Motor neuron (in vitro differentiated cells): ENCODE data around the gene TLR10. TPM values are rescaled to one million over a fixed set of nuclear protein-coding genes. Genes with fewer than 3 reads are reported as not detected.
"Not testable (repeated sequence)": the region's sequence is repeated elsewhere in the genome, so short reads cannot be mapped to it uniquely, and the experiment has no call there.

Experiments
- ATAC-seq, 8 experiments: fragments of 200-7000 bp; cut with Tn5 transposase; replicated peaks in 6 of 8; 2 replicates each; pipeline ENCODE4 v1.8.0; 2021; ENCODE audit warnings: mild to moderate bottlenecking in 8 of 8, moderate library complexity in 8 of 8
- H3K27ac ChIP-seq, 2 donors: fragments of 250-450 bp; sonication (Bioruptor Pico); 2 replicates each; pipeline ENCODE4 v1.9.0; 2021; ENCODE audit warnings: antibody characterized with exemption in 2 of 2, mild to moderate bottlenecking in 2 of 2, moderate library complexity in 1 of 2
- H3K4me1 ChIP-seq, 2 donors: fragments of 250-450 bp; sonication (Bioruptor Pico); replicated peaks in 1 of 2; 2 replicates each; pipeline ENCODE4 v1.6.1; 2021; ENCODE audit warnings: antibody characterized with exemption in 2 of 2, mild to moderate bottlenecking in 2 of 2, moderate library complexity in 1 of 2
- H3K4me3 ChIP-seq, 5 donors: fragments of 250-450 bp; sonication (Bioruptor Pico); 2 replicates each; pipeline ENCODE4 v1.9.0; 2021; ENCODE audit warnings: antibody characterized with exemption in 5 of 5, mild to moderate bottlenecking in 5 of 5, moderate library complexity in 4 of 5
- WGBS, 10 experiments: fragments of 450-650 bp; shearing (Covaris generic); methylation state at CpG; one replicate each; pipeline ENCODE4 v1.0.0; 2022; 5-methylcytosine and 5-hydroxymethylcytosine counted together
- in situ Hi-C, 9 experiments: fragments of 400-800 bp; cut with MboI; loops; one replicate each; pipeline ENCODE4 v1.15.0; 2021; ENCODE audit warnings: low sequenced_read_pairs in 9 of 9, low pct_unique_long_range_greater_than_20kb in 2 of 9; ENCODE audit not compliant: unreplicated experiment in 9 of 9
- total RNA-seq, 8 experiments: library from RNA; unstranded; fragments of 300-600 nt; gene quantifications; 2 replicates each; pipeline versions ENCODE4 v1.2.3 to v1.2.4, GENCODE V29; 2022

Gene TLR10
- total RNA-seq, 8 experiments from 2014 or later: 0.11 to 0.28 (median 0.18) TPM; not detected in 5

GRCh38 chr4:38770281-38770680 lies 12.5 kb downstream of the TLR10 start:
- ATAC-seq: peak in 3 of 8 experiments; percentile 44 to 94 (median 93)
- in situ Hi-C loops: loop anchor here in 1 of 9 experiments (25.0 kb wide), 1 partner anchor 92 kb away; the partner anchor contains the start of genes FAM114A1 and TLR6
- H3K4me1 ChIP-seq: peaks cover 7 to 10% of the 10 kb centered on the region in 2 donors
- 0 to 89% (median 0%) methylated on average over 1 of the region's 2 CpGs; no CpG with 5 or more reads in 5 of the 10 experiments for WGBS, 10 experiments
- H3K4me3 ChIP-seq, H3K27ac ChIP-seq: not testable (repeated sequence)

- WGBS, 10 experiments: 44 to 100% (median 93%) methylated on average over 1 to 2 of the region's 2 CpGs; no CpG with 5 or more reads in 4 of the 10 experiments
- Histone ChIP-seq H3K27ac (no peak overlapping the region), H3K4me1 (peaks cover 8 to 15% of the 10 kb centered on the region in 2 donors), H3K4me3 (no peak overlapping the region)
- in situ Hi-C loops: loop anchor here in 1 of 9 experiments (25.0 kb wide), 1 partner anchor 92 kb away; the partner anchor contains the start of genes FAM114A1 and TLR6
- peak in 2 of 8 experiments; percentile 52 to 65 for ATAC-seq
These were observed 12.9 kb downstream of the TLR10 start for GRCh38 chr4:38769857-38770256.

- in situ Hi-C loops: loop anchor here in 1 of 9 experiments (25.0 kb wide), 1 partner anchor 93 kb away; the partner anchor contains the start of genes FAM114A1 and TLR6
- no peak for ATAC-seq
- peaks cover 9 to 16% of the 10 kb centered on the region in 2 donors for H3K4me1 ChIP-seq
- H3K4me3 ChIP-seq: no peak overlapping the region
- H3K27ac ChIP-seq: no peak overlapping the region
- WGBS, 10 experiments: 0 to 84% (median 61%) methylated on average over 1 to 2 of the region's 2 CpGs
These were observed 13.3 kb downstream of the TLR10 start for GRCh38 chr4:38769441-38769840.

GRCh38 chr4:38768968-38769394 lies 13.8 kb downstream of the TLR10 start:
- in situ Hi-C loops: loop anchor here in 1 of 9 experiments (25.0 kb wide), 1 partner anchor 93 kb away; the partner anchor contains the start of genes FAM114A1 and TLR6

GRCh38 chr4:38766940-38767339 lies 15.8 kb downstream of the TLR10 start:
- not testable (repeated sequence) for ATAC-seq, H3K4me3 ChIP-seq, H3K27ac ChIP-seq
- in situ Hi-C loops: loop anchor here in 1 of 9 experiments (25.0 kb wide), 1 partner anchor 95 kb away; the partner anchor contains the start of genes FAM114A1 and TLR6
- 60 to 100% (median 71%) methylated on average over 1 to 2 of the region's 2 CpGs; no CpG with 5 or more reads in 5 of the 10 experiments for WGBS, 10 experiments
- H3K4me1 ChIP-seq: peaks cover 9 to 16% of the 10 kb centered on the region in 2 donors

More at GRCh38 chr4:38768968-38769394, 13.8 kb downstream of the TLR10 start:
- Histone ChIP-seq H3K27ac (no peak overlapping the region), H3K4me1 (peaks cover 9 to 16% of the 10 kb centered on the region in 2 donors), H3K4me3 (no peak overlapping the region)
- 17 to 75% (median 50%) methylated on average over 2 to 5 of the region's 5 CpGs; no CpG with 5 or more reads in 3 of the 10 experiments for WGBS, 10 experiments
- peak in 4 of 8 experiments; percentile 7 to 54 (median 46) for ATAC-seq

GRCh38 chr4:38765382-38765781 lies 17.4 kb downstream of the TLR10 start:
- 50 to 100% (median 80%) methylated on average over 1 to 3 of the region's 3 CpGs; no CpG with 5 or more reads in 2 of the 10 experiments for WGBS, 10 experiments
- in situ Hi-C loops: loop anchor here in 1 of 9 experiments (25.0 kb wide), 1 partner anchor 97 kb away; the partner anchor contains the start of genes FAM114A1 and TLR6
- peak in 5 of 8 experiments; percentile 96 to 99 (median 98) for ATAC-seq

GRCh38 chr4:38764277-38764676 lies 18.5 kb downstream of the TLR10 start:
- H3K27ac ChIP-seq: no peak overlapping the region
- in situ Hi-C loops: loop anchor here in 1 of 9 experiments (25.0 kb wide), 1 partner anchor 98 kb away; the partner anchor contains the start of genes FAM114A1 and TLR6

More at GRCh38 chr4:38765382-38765781, 17.4 kb downstream of the TLR10 start:
- Histone ChIP-seq H3K27ac (peak overlapping the region; percentile 43 to 73), H3K4me3 (no peak overlapping the region), H3K4me1 (peaks cover 9 to 16% of the 10 kb centered on the region in 2 donors)

GRCh38 chr4:38762560-38762959 lies 20.2 kb downstream of the TLR10 start:
- Histone ChIP-seq H3K4me3 (no peak overlapping the region), H3K27ac (no peak overlapping the region), H3K4me1 (peaks cover 9 to 15% of the 10 kb centered on the region in 2 donors)
- 70 to 89% (median 80%) methylated on average over 1 to 13 of the region's 14 CpGs; no CpG with 5 or more reads in 2 of the 10 experiments for WGBS, 10 experiments
- no peak for ATAC-seq
- in situ Hi-C loops: loop anchor here in 1 of 9 experiments (25.0 kb wide), 1 partner anchor 100 kb away; the partner anchor contains the start of genes FAM114A1 and TLR6

More at GRCh38 chr4:38764277-38764676, 18.5 kb downstream of the TLR10 start:
- Histone ChIP-seq H3K4me1 (peaks cover 9 to 16% of the 10 kb centered on the region in 2 donors), H3K4me3 (no peak overlapping the region)
- WGBS, 10 experiments: 83 to 100% (median 100%) methylated on average over 1 to 3 of the region's 3 CpGs; no CpG with 5 or more reads in 3 of the 10 experiments
- ATAC-seq: no peak

GRCh38 chr4:38759790-38760122 lies 23.0 kb downstream of the TLR10 start:
- peaks cover under 1 to 3% of the 10 kb centered on the region in 2 donors for H3K4me1 ChIP-seq
- ATAC-seq: no peak
- H3K27ac ChIP-seq: no peak overlapping the region
- 100% methylated on average over 1 of the region's 1 CpG; no CpG with 5 or more reads in 3 of the 10 experiments for WGBS, 10 experiments
- no peak overlapping the region for H3K4me3 ChIP-seq
- in situ Hi-C loops: loop anchor here in 1 of 9 experiments (25.0 kb wide), 1 partner anchor 103 kb away; the partner anchor contains the start of genes FAM114A1 and TLR6

GRCh38 chr4:38759113-38759789 lies 23.5 kb downstream of the TLR10 start:
- no peak overlapping the region for H3K4me3 ChIP-seq
- WGBS, 10 experiments: 0 to 24% (median 12%) methylated on average over 1 to 8 of the region's 8 CpGs; no CpG with 5 or more reads in 1 of the 10 experiments
- no peak overlapping the region for H3K27ac ChIP-seq
- ATAC-seq: peak; percentile 83 to 97 (median 90)
- peaks cover 0 to 3% of the 10 kb centered on the region in 2 donors for H3K4me1 ChIP-seq
- in situ Hi-C loops: loop anchor here in 1 of 9 experiments (25.0 kb wide), 1 partner anchor 103 kb away; the partner anchor contains the start of genes FAM114A1 and TLR6

GRCh38 chr4:38757945-38758600 lies 24.7 kb downstream of the TLR10 start:
- no peak for ATAC-seq
- no peak overlapping the region for H3K27ac ChIP-seq
- peaks cover 4 to 7% of the 10 kb centered on the region in 2 donors for H3K4me1 ChIP-seq
- WGBS, 10 experiments: 63 to 100% (median 93%) methylated on average over 2 to 6 of the region's 6 CpGs; no CpG with 5 or more reads in 4 of the 10 experiments
- H3K4me3 ChIP-seq: no peak overlapping the region
- in situ Hi-C loops: loop anchor here in 1 of 9 experiments (25.0 kb wide), 1 partner anchor 104 kb away; the partner anchor contains the start of genes FAM114A1 and TLR6
